Measurements from ENCODE around the gene LYPD6.

The LYPD6 gene

GRCh38 chr2:149342509-149342908, 12.1 kb downstream of the LYPD6 start:
- Histone ChIP-seq H3K27ac (ENCODE audit: extremely low read depth, low read depth, low read length) (no peak overlapping the region), H3K9me3 (ENCODE audit: control insufficient read depth, insufficient read depth, low read depth, low read length) (no peaks in the 10 kb centered on the region), H3K4me3 (ENCODE audit: low read depth, low read length) (no peak overlapping the region), H3K36me3 (ENCODE audit: control insufficient read depth in 2 of 2, insufficient read depth in 1 of 2, low read length in 2 of 2) (no peaks in the 10 kb centered on the region), H3K4me1 (ENCODE audit: control insufficient read depth, insufficient read depth, low read length) (peaks cover 3% of the 10 kb centered on the region; the same call in 1 of the 2 replicates)
- TF ChIP-seq ZNF549 (tag by site-specific recombination; IDR thresholded peaks at IDR 0.05) (no peak), TSHZ1 (tag by site-specific recombination; IDR thresholded peaks at IDR 0.05; ENCODE audit: borderline replicate concordance) (no peak), SP2 (tag by site-specific recombination; IDR thresholded peaks at IDR 0.05) (no peak), BCL6B (tag by site-specific recombination; IDR thresholded peaks at IDR 0.05) (no peak), ZNF24 (tag by site-specific recombination; IDR thresholded peaks at IDR 0.05) (no peak), ZNF624 (tag by site-specific recombination; IDR thresholded peaks at IDR 0.05) (no peak), ZNF610 (tag by site-specific recombination; IDR thresholded peaks at IDR 0.05; ENCODE audit: borderline replicate concordance) (no peak), REST (tag by site-specific recombination; IDR thresholded peaks at IDR 0.05) (no peak), ZNF830 (tag by site-specific recombination; IDR thresholded peaks at IDR 0.05; ENCODE audit: low read depth) (no peak), GLI2 (tag by site-specific recombination; IDR thresholded peaks at IDR 0.05; ENCODE audit: borderline replicate concordance, low read depth) (no peak), ZNF10 (tag by site-specific recombination; IDR thresholded peaks at IDR 0.05) (no peak), ZNF23 (tag by site-specific recombination; IDR thresholded peaks at IDR 0.05; ENCODE audit: borderline replicate concordance) (no peak), ZNF350 (tag by site-specific recombination; IDR thresholded peaks at IDR 0.05) (no peak), ZNF555 (tag by site-specific recombination; conservative IDR thresholded peaks at IDR 0.05) (no peak), ZBTB20 (tag by site-specific recombination; IDR thresholded peaks at IDR 0.05) (no peak), KLF17 (tag by site-specific recombination; IDR thresholded peaks at IDR 0.05) (no peak)
- ChIA-PET CTCF (interaction anchor here (0.6 kb wide), 1 partner anchor 219 kb away, joined by 3 read pairs; no protein-coding TSS in a partner anchor), POLR2A (no interaction called here)

- POLR2A ChIA-PET: no interaction called here
- no peak for TF ChIP-seq ZNF549 (tag by site-specific recombination; IDR thresholded peaks at IDR 0.05)
- no peak for TF ChIP-seq ZNF624 (tag by site-specific recombination; IDR thresholded peaks at IDR 0.05)
- TF ChIP-seq ZNF10 (tag by site-specific recombination; IDR thresholded peaks at IDR 0.05): no peak
- TF ChIP-seq GLIS2 (tag by site-specific recombination; IDR thresholded peaks at IDR 0.05): no peak
- TF ChIP-seq ZNF19 (tag by site-specific recombination; IDR thresholded peaks at IDR 0.05; ENCODE audit: low read depth): no peak
- no peak for TF ChIP-seq ZNF837 (tag by site-specific recombination; IDR thresholded peaks at IDR 0.05)
- no peak for TF ChIP-seq ZNF629 (tag by site-specific recombination; IDR thresholded peaks at IDR 0.05)
- no peak for TF ChIP-seq ZBTB49 (tag by site-specific recombination; IDR thresholded peaks at IDR 0.05; ENCODE audit: low read depth)
- TF ChIP-seq ZNF146 (tag by site-specific recombination; IDR thresholded peaks at IDR 0.05): no peak
- TF ChIP-seq KLF8 (tag by site-specific recombination; IDR thresholded peaks at IDR 0.05): no peak
- TF ChIP-seq MYNN (tag by site-specific recombination; IDR thresholded peaks at IDR 0.05; ENCODE audit: borderline replicate concordance): no peak
Measured at GRCh38 chr2:149344105-149344504, 13.7 kb downstream of the LYPD6 start.

More at GRCh38 chr2:149344105-149344504, 13.7 kb downstream of the LYPD6 start:
- Histone ChIP-seq H3K9me3 (ENCODE audit: control insufficient read depth, insufficient read depth, low read depth, low read length) (no peaks in the 10 kb centered on the region), H3K36me3 (ENCODE audit: control insufficient read depth in 2 of 2, insufficient read depth in 1 of 2, low read length in 2 of 2) (no peaks in the 10 kb centered on the region), H3K4me3 (ENCODE audit: low read depth, low read length) (no peak overlapping the region), H3K4me1 (ENCODE audit: control insufficient read depth, insufficient read depth, low read length) (peaks cover 3% of the 10 kb centered on the region; the same call in 1 of the 2 replicates), H3K27ac (ENCODE audit: extremely low read depth, low read depth, low read length) (no peak overlapping the region)
- CTCF ChIA-PET: interaction anchor here (0.7 kb wide), 1 partner anchor 208 kb away, joined by 4 read pairs; no protein-coding TSS in a partner anchor
